Adrenal gland (tissue), 5 donors: ENCODE results near the gene GRHL3.

Experiments
- CTCF ChIP-seq, 6 experiments: fragments of 450-650 bp in 4 of 6; fragments of 200-600 bp in 2 of 6; sonication (generic) in 1 of 6; IDR thresholded peaks; 1 replicate in 5 of 6; 2 replicates in 1 of 6; pipeline versions ENCODE4 v1.5.1 to v1.8.0; 2016 to 2021; ENCODE audit warnings: antibody characterized with exemption in 6 of 6, mild to moderate bottlenecking in 2 of 6, moderate library complexity in 1 of 6
- POLR2A ChIP-seq, 2 donors: fragments of 450-650 bp; IDR thresholded peaks; one replicate each; pipeline ENCODE4 v1.6.1; 2017; ENCODE audit warnings: antibody characterized with exemption in 2 of 2, mild to moderate bottlenecking in 2 of 2, moderate library complexity in 1 of 2
- donor health status: DM: no; HTN: no; CAD: no.

DNA sequence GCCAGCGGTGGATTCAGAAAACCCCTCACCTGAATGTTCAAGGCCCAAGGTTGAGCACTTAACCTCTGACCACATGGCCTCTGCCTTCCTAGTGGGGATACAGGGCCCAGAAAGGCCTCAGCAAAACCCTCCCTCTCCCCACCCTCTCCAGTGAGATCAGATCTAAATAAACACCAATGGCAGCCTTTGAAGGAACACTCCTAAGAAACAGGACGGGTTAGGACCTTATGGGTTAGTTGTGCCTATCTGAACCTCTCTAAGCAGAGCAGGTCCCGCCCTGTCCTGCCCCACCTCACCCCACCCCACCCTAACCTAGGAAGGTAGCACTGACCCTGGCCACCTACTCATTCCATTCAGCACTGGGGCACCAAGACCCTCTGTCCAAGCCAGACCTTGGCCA, 7.9 kb upstream of the GRHL3 start:
- TF ChIP-seq CTCF (IDR thresholded peaks at IDR 0.05) (no peak), POLR2A (IDR thresholded peaks at IDR 0.05) (no peak)
